Adrenal gland (tissue), 12 donors: ENCODE measurements around the gene PDS5B. TPM values are rescaled to one million over a fixed set of nuclear protein-coding genes. Genes with fewer than 3 reads are reported as not detected.

Source experiments
- DNase-seq, 7 donors: peaks; one replicate each; pipeline ENCODE4 v3.0.0-alpha.2; 2019 to 2020
- H3K27ac ChIP-seq, 5 donors: fragments of 200-600 bp; sonication (generic) in 4 of 5; 1 replicate in 3 of 5; 2 replicates in 2 of 5; pipeline versions ENCODE4 v1.5.1 to v1.8.0; 2016 to 2020; ENCODE audit warnings: mild to moderate bottlenecking in 1 of 5
- H3K27me3 ChIP-seq: fragments of 200-600 bp; 2 replicates; pipeline ENCODE4 v1.8.0; 2021
- H3K36me3 ChIP-seq, 2 donors: fragments of 200-600 bp; replicated peaks in 1 of 2; 1 replicate in 1 of 2; 2 replicates in 1 of 2; pipeline versions ENCODE4 v1.5.1 to v1.8.0; 2018 to 2022
- H3K4me1 ChIP-seq, 2 donors: fragments of 200-600 bp; replicated peaks in 1 of 2; 1 replicate in 1 of 2; 2 replicates in 1 of 2; pipeline versions ENCODE4 v1.5.1 to v1.8.0; 2018 to 2021
- H3K4me3 ChIP-seq, 4 donors: fragments of 200-600 bp; sonication (generic) in 3 of 4; one replicate each; pipeline ENCODE4 v1.5.1; 2016 to 2018
- H3K9me3 ChIP-seq, 3 donors: fragments of 200-600 bp; sonication (generic) in 1 of 3; replicated peaks in 1 of 3; 1 replicate in 2 of 3; 2 replicates in 1 of 3; pipeline versions ENCODE4 v1.5.1 to v1.8.0; 2016 to 2021
- POLR2A ChIP-seq, 2 donors: fragments of 450-650 bp; IDR thresholded peaks; one replicate each; pipeline ENCODE4 v1.6.1; 2017; ENCODE audit warnings: antibody characterized with exemption in 2 of 2, mild to moderate bottlenecking in 2 of 2, moderate library complexity in 1 of 2
- WGBS, 4 donors: extraction: QIAGEN DNeasy Blood & Tissue Kit in 2 of 4; methylation state at CpG; one replicate each; pipeline versions ENCODE4 v1.1.5 to v1.1.7; 2013 to 2017; 5-methylcytosine and 5-hydroxymethylcytosine counted together
- intact Hi-C, 2 donors: fragments of 100-400 bp; cut with DNase I; formaldehyde crosslinking; loops; one replicate each; pipeline versions ENCODE4 v1.14.1 to v1.15.0; 2022 to 2023
- polyA plus RNA-seq, 3 donors: library from polyadenylated mRNA; stranded (reverse); fragments of 200-250 nt in 2 of 3; fragments of 350-450 nt in 1 of 3; fragmentation: Illumina TruSeq in 1 of 3; extraction: RNeasy Lipid Tissue Mini Kit (QIAGEN cat#74804) in 1 of 3; gene quantifications; one replicate each; pipeline ENCODE4 v1.2.3, GENCODE V29; 2013 to 2014
- total RNA-seq, 9 donors: library from RNA; depleted of rRNA in 4 of 9; stranded (reverse); fragments of >200 nt in 4 of 9; fragments of 120-200 nt in 1 of 9; fragmentation: NEBNext Ultra II Directional in 1 of 9; extraction: Animal tissue kit (Norgen Biotek cat#: 25700) in 1 of 9; gene quantifications; one replicate each; pipeline versions ENCODE4 v1.1.0 to v1.2.4, GENCODE V29; 2013 to 2023
- TF ChIP-seq, protein P1 (sequence below), 6 experiments: fragments of 450-650 bp in 4 of 6; fragments of 200-600 bp in 2 of 6; sonication (generic) in 1 of 6; IDR thresholded peaks; 1 replicate in 5 of 6; 2 replicates in 1 of 6; pipeline versions ENCODE4 v1.5.1 to v1.8.0; 2016 to 2021; ENCODE audit warnings: antibody characterized with exemption in 6 of 6, mild to moderate bottlenecking in 2 of 6, moderate library complexity in 1 of 6
- donor health status: healthy with polysubstance abuse.
- donor health status: Bipolar disorder and iron deficiency.
- donor health status: DM: yes; HTN: yes; CAD: no.
- donor health status: DM: no; HTN: no; CAD: no.
- donor health status: DM: no; HTN: no; CAD: no.
- donor health status: DM: yes; HTN: yes; CAD: no.

The PDS5B gene
- total and polyA plus RNA-seq, 12 donors: 3.9 to 59.4 (median 30.2) TPM

DNA sequence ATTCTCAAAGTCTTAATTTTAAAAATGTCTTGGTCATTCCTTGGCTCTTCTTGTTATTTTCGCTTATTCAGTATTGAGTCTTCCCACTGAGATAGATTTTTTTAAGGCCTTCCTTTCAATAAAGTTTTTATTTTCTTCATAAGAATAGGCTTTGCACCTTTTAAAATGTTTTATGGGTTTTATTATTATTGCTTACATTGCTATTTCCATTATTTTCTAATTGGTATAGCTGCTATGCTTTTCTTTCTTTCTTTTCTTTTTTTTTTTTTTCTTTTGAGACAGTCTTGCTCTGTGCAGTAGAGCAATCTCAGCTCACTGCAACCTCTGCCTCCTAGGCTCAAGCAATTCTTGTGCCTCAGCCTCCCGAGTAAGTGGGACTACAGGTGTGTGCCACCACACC lies 195.7 kb downstream of the PDS5B start:
- Histone ChIP-seq H3K4me3 (no peak overlapping the region), H3K27ac (no peak overlapping the region), H3K27me3 (no peaks in the 10 kb centered on the region), H3K4me1 (no peaks in the 10 kb centered on the region), H3K36me3 (no peaks in the 10 kb centered on the region), H3K9me3 (no peaks in the 10 kb centered on the region)
- TF ChIP-seq, protein P1, sequence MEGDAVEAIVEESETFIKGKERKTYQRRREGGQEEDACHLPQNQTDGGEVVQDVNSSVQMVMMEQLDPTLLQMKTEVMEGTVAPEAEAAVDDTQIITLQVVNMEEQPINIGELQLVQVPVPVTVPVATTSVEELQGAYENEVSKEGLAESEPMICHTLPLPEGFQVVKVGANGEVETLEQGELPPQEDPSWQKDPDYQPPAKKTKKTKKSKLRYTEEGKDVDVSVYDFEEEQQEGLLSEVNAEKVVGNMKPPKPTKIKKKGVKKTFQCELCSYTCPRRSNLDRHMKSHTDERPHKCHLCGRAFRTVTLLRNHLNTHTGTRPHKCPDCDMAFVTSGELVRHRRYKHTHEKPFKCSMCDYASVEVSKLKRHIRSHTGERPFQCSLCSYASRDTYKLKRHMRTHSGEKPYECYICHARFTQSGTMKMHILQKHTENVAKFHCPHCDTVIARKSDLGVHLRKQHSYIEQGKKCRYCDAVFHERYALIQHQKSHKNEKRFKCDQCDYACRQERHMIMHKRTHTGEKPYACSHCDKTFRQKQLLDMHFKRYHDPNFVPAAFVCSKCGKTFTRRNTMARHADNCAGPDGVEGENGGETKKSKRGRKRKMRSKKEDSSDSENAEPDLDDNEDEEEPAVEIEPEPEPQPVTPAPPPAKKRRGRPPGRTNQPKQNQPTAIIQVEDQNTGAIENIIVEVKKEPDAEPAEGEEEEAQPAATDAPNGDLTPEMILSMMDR (IDR thresholded peaks at IDR 0.05): no peak
- no peak for TF ChIP-seq POLR2A (IDR thresholded peaks at IDR 0.05)
- 96 to 98% (median 97%) methylated on average over 2 of the region's 2 CpGs for WGBS, 4 donors
- DNase-seq: no peak
- intact Hi-C loops: no loop called here

DNA sequence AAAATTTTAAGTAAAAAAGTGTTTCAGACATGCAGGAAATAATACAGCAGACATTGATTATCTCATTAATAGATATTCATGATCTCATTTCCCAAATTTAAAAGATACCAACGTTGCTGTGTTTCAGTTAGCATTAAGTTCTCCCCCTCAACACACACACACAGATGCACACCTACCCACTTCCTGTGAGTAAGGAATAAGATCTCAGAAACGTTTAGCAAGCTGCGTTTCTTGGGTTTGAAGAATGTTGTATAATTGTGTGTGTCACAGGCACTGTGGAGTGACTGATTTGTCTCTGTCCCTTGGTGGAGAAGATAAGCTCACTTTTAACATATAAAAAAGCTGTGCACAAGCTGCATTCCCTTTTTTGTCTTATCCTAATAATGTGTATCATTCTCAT lies 196.8 kb downstream of the PDS5B start:
- no peaks in the 10 kb centered on the region for H3K4me1 ChIP-seq
- no peak overlapping the region for H3K4me3 ChIP-seq
- WGBS, 4 donors: 53 to 58% (median 54%) methylated on average over 3 of the region's 3 CpGs
- H3K9me3 ChIP-seq: no peaks in the 10 kb centered on the region
- H3K27ac ChIP-seq: no peak overlapping the region
- no peak for DNase-seq
- no peak for TF ChIP-seq POLR2A (IDR thresholded peaks at IDR 0.05)
- TF ChIP-seq, protein P1 (IDR thresholded peaks at IDR 0.05): no peak
- intact Hi-C loops: no loop called here
- no peaks in the 10 kb centered on the region for H3K27me3 ChIP-seq
- no peaks in the 10 kb centered on the region for H3K36me3 ChIP-seq

DNA sequence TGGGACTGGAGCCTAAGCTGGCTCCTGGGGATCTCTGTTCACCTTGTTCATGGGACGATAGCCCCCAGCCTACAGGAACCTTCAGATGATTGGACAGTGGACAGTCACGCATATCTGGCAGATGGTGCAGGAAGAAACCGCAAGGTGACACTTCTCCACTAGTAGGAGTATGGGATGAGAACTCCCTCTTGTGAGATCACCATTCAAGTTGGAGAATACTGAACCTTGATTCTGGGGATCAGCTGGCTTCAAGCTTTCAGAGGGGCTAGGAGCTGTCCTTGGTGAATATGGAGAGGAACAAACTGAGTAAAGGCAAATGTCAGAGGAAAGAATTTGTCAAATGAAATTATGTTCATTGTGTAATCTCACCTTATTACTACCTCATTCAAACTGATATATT lies 204.5 kb downstream of the PDS5B start:
- TF ChIP-seq, protein P1 (IDR thresholded peaks at IDR 0.05): no peak
- TF ChIP-seq POLR2A (IDR thresholded peaks at IDR 0.05): no peak
- Histone ChIP-seq H3K4me3 (no peak overlapping the region), H3K4me1 (no peaks in the 10 kb centered on the region), H3K9me3 (no peaks in the 10 kb centered on the region), H3K36me3 (no peaks in the 10 kb centered on the region), H3K27ac (no peak overlapping the region), H3K27me3 (no peaks in the 10 kb centered on the region)
- DNase-seq: no peak
- WGBS, 4 donors: 89 to 95% (median 92%) methylated on average over 3 of the region's 3 CpGs
- intact Hi-C loops: no loop called here

DNA sequence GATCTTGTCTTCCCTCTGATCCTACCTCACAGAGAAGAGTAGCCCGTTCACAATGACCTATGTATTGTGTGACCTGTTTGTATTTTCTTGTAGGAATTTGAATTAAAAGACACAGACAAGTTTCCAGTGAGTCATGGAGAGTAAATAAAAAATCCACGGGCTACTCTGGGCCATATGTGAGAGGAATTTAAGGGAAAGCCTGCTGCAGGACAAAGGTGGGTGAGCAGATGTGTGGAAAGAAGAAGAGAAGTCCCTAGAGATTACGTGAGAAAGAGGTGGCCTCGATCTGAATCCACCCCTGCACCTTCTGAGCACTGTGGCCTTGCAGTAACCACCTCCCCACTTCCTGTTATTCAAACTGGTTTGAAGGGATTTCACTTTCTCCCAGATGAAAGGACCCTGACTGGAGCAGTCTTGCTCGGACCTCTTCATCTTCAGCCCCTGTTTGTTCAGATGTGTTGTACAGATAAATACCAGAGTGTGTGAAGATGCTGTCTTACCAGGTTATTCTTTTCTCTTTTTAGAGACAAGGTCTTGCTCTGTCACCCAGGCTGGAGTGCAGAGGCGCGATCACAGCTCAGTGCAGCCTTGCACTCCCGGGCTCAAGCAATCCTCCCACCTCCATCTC lies 205.4 kb downstream of the PDS5B start:
- Histone ChIP-seq H3K4me3 (no peak overlapping the region), H3K9me3 (no peaks in the 10 kb centered on the region), H3K27me3 (no peaks in the 10 kb centered on the region), H3K36me3 (no peaks in the 10 kb centered on the region), H3K4me1 (no peaks in the 10 kb centered on the region), H3K27ac (no peak overlapping the region)
- intact Hi-C loops: no loop called here
- WGBS, 4 donors: 53 to 65% (median 56%) methylated on average over 8 of the region's 8 CpGs
- no peak for DNase-seq
- TF ChIP-seq, protein P1 (IDR thresholded peaks at IDR 0.05): no peak
- no peak for TF ChIP-seq POLR2A (IDR thresholded peaks at IDR 0.05)
